Stomach (tissue), 9 donors: ENCODE results near the gene C1orf35. TPM values are rescaled to one million over a fixed set of nuclear protein-coding genes. Genes with fewer than 3 reads are reported as not detected.

ENCODE experiments used
- DNase-seq, 2 donors: peaks; one replicate each; pipeline versions ENCODE4 v3.0.0 to v3.0.0-alpha.2; 2013 to 2019
- H3K27ac ChIP-seq, 5 donors: fragments of 200-600 bp in 4 of 5; sonication (generic) in 4 of 5; one replicate each; pipeline ENCODE4 v1.5.1; 2013 to 2019; ENCODE audit warnings: mild to moderate bottlenecking in 1 of 5, moderate library complexity in 1 of 5
- H3K27me3 ChIP-seq, 3 donors: fragments of 200-600 bp; sonication (generic); one replicate each; pipeline ENCODE4 v1.5.1; 2017 to 2019; ENCODE audit warnings: mixed run types in 1 of 3
- H3K36me3 ChIP-seq, 4 donors: fragments of 200-600 bp; sonication (generic); 1 replicate in 3 of 4; 2 replicates in 1 of 4; pipeline ENCODE4 v1.5.1; 2016 to 2019
- H3K4me1 ChIP-seq, 4 donors: fragments of 200-600 bp; sonication (generic); one replicate each; pipeline ENCODE4 v1.5.1; 2016 to 2019
- H3K4me3 ChIP-seq, 4 donors: fragments of 200-600 bp; sonication (generic) in 3 of 4; one replicate each; pipeline ENCODE4 v1.5.1; 2016 to 2019; ENCODE audit warnings: mild to moderate bottlenecking in 1 of 4
- H3K9me3 ChIP-seq, 4 donors: fragments of 200-600 bp; sonication (generic); one replicate each; pipeline ENCODE4 v1.5.1; 2016 to 2019
- CTCF ChIP-seq, 7 experiments: fragments of 450-650 bp in 4 of 7; fragments of 200-600 bp in 3 of 7; sonication (generic) in 3 of 7; IDR thresholded peaks; one replicate each; pipeline ENCODE4 v1.5.1; 2016 to 2019; ENCODE audit warnings: antibody characterized with exemption in 7 of 7, control low read depth in 2 of 7, mild to moderate bottlenecking in 1 of 7
- EP300 ChIP-seq: sonication (generic); formaldehyde crosslinking; IDR thresholded peaks from one replicate; pipeline ENCODE4 v1.6.1; 2017; ENCODE audit warnings: antibody characterized with exemption
- POLR2A ChIP-seq, 4 donors: fragments of 450-650 bp; IDR thresholded peaks; one replicate each; pipeline ENCODE4 v1.6.1; 2016; ENCODE audit warnings: antibody characterized with exemption in 4 of 4, control low read depth in 2 of 4, mild to moderate bottlenecking in 1 of 4, moderate library complexity in 1 of 4
- POLR2AphosphoS5 ChIP-seq, 3 donors: sonication (generic); formaldehyde crosslinking; IDR thresholded peaks; one replicate each; pipeline ENCODE4 v1.6.1; 2016; ENCODE audit warnings: antibody characterized with exemption in 3 of 3
- WGBS, 5 donors: extraction: QIAGEN DNeasy Blood & Tissue Kit in 3 of 5; methylation state at CpG; one replicate each; pipeline versions ENCODE4 v1.1.5 to v1.1.7; 2013 to 2018; 5-methylcytosine and 5-hydroxymethylcytosine counted together
- intact Hi-C: fragments of 100-400 bp; cut with DNase I; formaldehyde crosslinking; loops from one replicate; pipeline ENCODE4 v1.15.1; 2023; ENCODE audit warnings: low total_unique reads
- polyA plus RNA-seq, 3 donors: library from polyadenylated mRNA; stranded (reverse); fragments of 200-250 nt; gene quantifications; one replicate each; pipeline ENCODE4 v1.2.3, GENCODE V29; 2013
- total RNA-seq, 5 donors: library from RNA; depleted of rRNA; stranded (reverse); fragments of >200 nt; gene quantifications; one replicate each; pipeline versions ENCODE4 v1.1.0 to v1.2.3, GENCODE V29; 2014 to 2016
- donor health status: healthy with polysubstance abuse.
- donor health status: Bipolar disorder and iron deficiency.
- donor health status: healthy.

C1orf35 gene
- total and polyA plus RNA-seq, 8 donors: 0.58 to 94.7 (median 11.8) TPM

GRCh38 chr1:228085287-228085951 lies 17.7 kb downstream of the C1orf35 start:
- intact Hi-C loops: no loop called here
- 23 to 30% (median 26%) methylated on average over 6 of the region's 6 CpGs for WGBS, 5 donors
- TF ChIP-seq CTCF (IDR thresholded peaks at IDR 0.05) (no peak), POLR2AphosphoS5 (IDR thresholded peaks at IDR 0.05) (peak in 1 of 3 donors; percentile 6), POLR2A (IDR thresholded peaks at IDR 0.05) (no peak), EP300 (no peak)
- Histone ChIP-seq H3K27me3 (no peaks in the 10 kb centered on the region), H3K4me1 (peaks cover 71 to 84% (median 80%) of the 10 kb centered on the region in 4 donors), H3K27ac (peak overlapping the region; percentile 37 to 100 (median 99)), H3K36me3 (peaks cover 0 to 17% (median 9%) of the 10 kb centered on the region in 4 donors), H3K4me3 (peak overlapping the region; percentile 64 to 99 (median 95)), H3K9me3 (no peaks in the 10 kb centered on the region)
- DNase-seq: no peak

GRCh38 chr1:228084797-228085196 lies 18.3 kb downstream of the C1orf35 start:
- WGBS, 5 donors: 34 to 53% (median 39%) methylated on average over 5 of the region's 5 CpGs
- Histone ChIP-seq H3K4me1 (peaks cover 65 to 78% (median 75%) of the 10 kb centered on the region in 4 donors), H3K36me3 (peaks cover 0 to 11% (median 9%) of the 10 kb centered on the region in 4 donors), H3K27ac (peak overlapping the region; percentile 26 to 100 (median 99)), H3K4me3 (peak overlapping the region; percentile 64 to 99 (median 95)), H3K27me3 (no peaks in the 10 kb centered on the region), H3K9me3 (no peaks in the 10 kb centered on the region)
- DNase-seq: no peak
- TF ChIP-seq CTCF (IDR thresholded peaks at IDR 0.05) (no peak), POLR2AphosphoS5 (IDR thresholded peaks at IDR 0.05) (no peak), EP300 (no peak), POLR2A (IDR thresholded peaks at IDR 0.05) (no peak)
- intact Hi-C loops: no loop called here

- peaks cover 0 to 10% (median 9%) of the 10 kb centered on the region in 4 donors for H3K36me3 ChIP-seq
- intact Hi-C loops: no loop called here
- H3K4me1 ChIP-seq: peaks cover 60 to 74% (median 70%) of the 10 kb centered on the region in 4 donors
- H3K27me3 ChIP-seq: no peaks in the 10 kb centered on the region
- no peaks in the 10 kb centered on the region for H3K9me3 ChIP-seq
- WGBS, 5 donors: 2 to 6% (median 5%) methylated on average over 3 of the region's 3 CpGs
- DNase-seq: no peak
- H3K4me3 ChIP-seq: peak overlapping the region; percentile 64 to 99 (median 95)
- H3K27ac ChIP-seq: peak overlapping the region in 4 of 5 donors; percentile 98 to 100 (median 100)
- TF ChIP-seq POLR2A (IDR thresholded peaks at IDR 0.05) (no peak), CTCF (IDR thresholded peaks at IDR 0.05) (no peak), POLR2AphosphoS5 (IDR thresholded peaks at IDR 0.05) (peak in 2 of 3 donors; percentile 25 to 69), EP300 (no peak)
Observed at GRCh38 chr1:228084325-228084724, 18.8 kb downstream of the C1orf35 start.

GRCh38 chr1:228083871-228084278 lies 19.2 kb downstream of the C1orf35 start:
- intact Hi-C loops: no loop called here

More at GRCh38 chr1:228083871-228084278, 19.2 kb downstream of the C1orf35 start:
- no peaks in the 10 kb centered on the region for H3K27me3 ChIP-seq
- 1 to 4% (median 3%) methylated on average over 7 to 17 of the region's 17 CpGs for WGBS, 5 donors
- no peaks in the 10 kb centered on the region for H3K9me3 ChIP-seq
- H3K4me3 ChIP-seq: peak overlapping the region; percentile 64 to 99 (median 95)
- TF ChIP-seq EP300: no peak
- TF ChIP-seq POLR2AphosphoS5 (IDR thresholded peaks at IDR 0.05): no peak
- TF ChIP-seq CTCF (IDR thresholded peaks at IDR 0.05): no peak
- no peak for TF ChIP-seq POLR2A (IDR thresholded peaks at IDR 0.05)
- DNase-seq: peak in 1 of 2 donors; percentile 53
- H3K27ac ChIP-seq: peak overlapping the region; percentile 98 to 100 (median 100)
- peaks cover 0 to 8% (median 6%) of the 10 kb centered on the region in 4 donors for H3K36me3 ChIP-seq
- peaks cover 56 to 69% (median 66%) of the 10 kb centered on the region in 4 donors for H3K4me1 ChIP-seq
